T47D (cell line): ENCODE data around the gene MPG.
"Not testable (repeated sequence)": the region's sequence is repeated elsewhere in the genome, so short reads cannot be mapped to it uniquely, and the experiment has no call there.

ENCODE experiments used
- DNase-seq, 2 experiments: peaks; one replicate each; pipeline versions ENCODE4 v3.0.0 to v3.0.0-alpha.2; 2011 to 2012; ENCODE audit warnings: low read depth in 1 of 2, low spot score in 1 of 2
- JUND ChIP-seq: IDR thresholded peaks from 2 replicates; pipeline ENCODE4 v1.6.1; 2012; ENCODE audit warnings: low read depth
- in situ Hi-C: cut with HindIII; loops from 2 replicates; pipeline ENCODE4 v1.10.0; 2016; ENCODE audit warnings: low sequenced_read_pairs, low pct_unique_long_range_greater_than_20kb

The MPG gene

GRCh38 chr16:122361-122760 lies 44.3 kb downstream of the MPG start:
- in situ Hi-C loops = no loop called here
- TF ChIP-seq JUND = no peak
- no peak for DNase-seq

GRCh38 chr16:123558-124350 lies 45.7 kb downstream of the MPG start:
- DNase-seq, in situ Hi-C loops: not testable (repeated sequence)

GRCh38 chr16:125011-125410 lies 47.0 kb downstream of the MPG start:
- no peak for DNase-seq
- no peak for TF ChIP-seq JUND
- in situ Hi-C loops = no loop called here

GRCh38 chr16:129075-129474 lies 51.0 kb downstream of the MPG start:
- DNase-seq = no peak
- in situ Hi-C loops = no loop called here
- TF ChIP-seq JUND = no peak

- in situ Hi-C loops = no loop called here
- no peak for DNase-seq
- no peak for TF ChIP-seq JUND
These were observed 52.6 kb downstream of the MPG start for GRCh38 chr16:130533-131173.

GRCh38 chr16:132120-132519 lies 54.1 kb downstream of the MPG start:
- no peak for TF ChIP-seq JUND
- no peak for DNase-seq
- in situ Hi-C loops = no loop called here

GRCh38 chr16:133716-134115 lies 55.7 kb downstream of the MPG start:
- DNase-seq = no peak
- TF ChIP-seq JUND = no peak
- in situ Hi-C loops = no loop called here
